NB4 (cell line): Measurements from ENCODE around the gene BSDC1.

Experiments used
- POLR2A ChIP-seq: IDR thresholded peaks from 2 replicates; pipeline ENCODE4 v1.6.1; 2011; ENCODE audit warnings: mild to moderate bottlenecking; ENCODE audit not compliant: insufficient read length; ENCODE audit errors: extremely low read depth
- TF ChIP-seq, protein P1 (sequence below): IDR thresholded peaks from one replicate; pipeline ENCODE4 v1.5.1; 2012; ENCODE audit warnings: low read depth, low read length

DNA sequence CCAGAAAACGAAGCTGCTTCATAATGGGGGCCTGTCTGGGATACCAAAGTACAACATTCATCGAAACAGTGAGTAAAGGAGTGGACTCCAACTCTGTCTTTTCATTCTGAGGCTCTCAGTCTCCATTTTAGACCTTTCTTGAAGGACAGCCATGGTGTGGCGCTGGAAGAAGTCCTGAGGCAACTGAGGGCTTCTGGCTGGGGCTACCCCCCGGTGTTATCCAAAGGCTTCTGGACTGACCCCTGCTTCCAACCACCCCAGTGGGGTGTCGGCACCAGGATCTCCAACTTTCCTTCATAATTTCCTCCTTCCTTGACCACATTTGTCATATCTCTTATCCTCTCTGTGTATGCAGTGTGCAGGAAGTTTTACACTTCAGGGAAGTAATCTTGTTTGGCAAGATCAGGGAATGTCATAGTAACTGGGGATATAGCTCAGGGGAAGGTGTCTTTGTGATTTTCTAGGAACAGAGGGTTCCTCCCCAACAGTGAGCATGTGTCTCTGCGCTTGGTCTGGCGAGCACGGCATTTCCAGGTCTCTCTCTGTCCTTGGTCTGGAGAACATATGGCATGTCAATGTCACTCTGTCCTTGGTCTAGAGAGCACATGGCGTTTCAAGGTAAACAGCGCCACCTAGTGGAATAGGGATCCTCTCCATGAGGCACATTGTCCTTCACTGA lies 19.4 kb upstream of the BSDC1 start:
- TF ChIP-seq, protein P1, sequence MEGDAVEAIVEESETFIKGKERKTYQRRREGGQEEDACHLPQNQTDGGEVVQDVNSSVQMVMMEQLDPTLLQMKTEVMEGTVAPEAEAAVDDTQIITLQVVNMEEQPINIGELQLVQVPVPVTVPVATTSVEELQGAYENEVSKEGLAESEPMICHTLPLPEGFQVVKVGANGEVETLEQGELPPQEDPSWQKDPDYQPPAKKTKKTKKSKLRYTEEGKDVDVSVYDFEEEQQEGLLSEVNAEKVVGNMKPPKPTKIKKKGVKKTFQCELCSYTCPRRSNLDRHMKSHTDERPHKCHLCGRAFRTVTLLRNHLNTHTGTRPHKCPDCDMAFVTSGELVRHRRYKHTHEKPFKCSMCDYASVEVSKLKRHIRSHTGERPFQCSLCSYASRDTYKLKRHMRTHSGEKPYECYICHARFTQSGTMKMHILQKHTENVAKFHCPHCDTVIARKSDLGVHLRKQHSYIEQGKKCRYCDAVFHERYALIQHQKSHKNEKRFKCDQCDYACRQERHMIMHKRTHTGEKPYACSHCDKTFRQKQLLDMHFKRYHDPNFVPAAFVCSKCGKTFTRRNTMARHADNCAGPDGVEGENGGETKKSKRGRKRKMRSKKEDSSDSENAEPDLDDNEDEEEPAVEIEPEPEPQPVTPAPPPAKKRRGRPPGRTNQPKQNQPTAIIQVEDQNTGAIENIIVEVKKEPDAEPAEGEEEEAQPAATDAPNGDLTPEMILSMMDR, result peak; percentile 83
- TF ChIP-seq POLR2A, result no peak
